DMS53 (cell line): ENCODE measurements around the gene TTC34.
"Not testable (repeated sequence)": the region's sequence is repeated elsewhere in the genome, so short reads cannot be mapped to it uniquely, and the experiment has no call there.

Experiments used
- DNase-seq: peaks from one replicate; lab custom pipeline; 2025; lab: John Stamatoyannopoulos, UW

TTC34 gene

GRCh38 chr1:2628191-2628932, 173.1 kb downstream of the TTC34 start:
- DNase-seq = no peak

DNA sequence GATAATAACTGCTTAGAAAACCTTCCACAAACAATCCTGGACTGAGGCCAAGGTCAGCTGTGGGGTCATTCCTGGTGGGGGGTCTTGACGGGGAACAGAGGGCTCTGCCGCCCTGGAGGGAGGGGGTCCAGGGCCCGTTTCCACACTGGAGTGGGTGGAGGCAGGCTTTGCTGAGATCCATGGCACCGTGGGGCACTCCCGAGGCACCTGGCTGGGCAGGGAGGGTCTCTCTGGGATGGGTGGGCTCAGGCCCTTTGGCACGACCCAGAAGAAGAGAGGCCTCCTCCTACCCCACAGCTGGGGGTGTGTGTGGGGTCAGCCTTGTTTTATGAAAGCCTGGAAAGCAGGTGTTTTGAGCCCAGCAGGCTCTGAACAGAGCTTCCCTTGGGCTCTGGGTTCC, 173.7 kb downstream of the TTC34 start:
- DNase-seq = no peak

GRCh38 chr1:2625748-2626147, 175.7 kb downstream of the TTC34 start:
- not testable (repeated sequence) for DNase-seq

DNA sequence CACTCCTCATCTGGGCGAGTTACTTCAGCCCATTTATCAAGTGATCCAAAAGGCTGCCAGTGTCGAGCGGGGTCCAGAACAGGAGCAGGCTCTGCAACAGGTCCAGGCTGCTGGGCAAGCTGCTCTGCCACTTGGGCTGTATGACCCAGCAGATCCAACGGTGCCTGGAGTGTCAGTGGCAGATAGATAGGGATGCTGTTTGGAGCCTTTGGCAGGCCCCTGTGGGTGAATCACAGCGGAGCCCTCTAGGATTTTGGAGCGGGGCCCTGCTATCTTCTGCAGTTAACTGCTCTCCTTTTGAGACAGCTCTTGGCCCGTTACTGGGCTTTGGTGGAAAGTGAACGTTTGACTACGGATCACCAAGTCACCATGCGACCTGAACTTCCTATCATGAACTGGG, 176.2 kb downstream of the TTC34 start:
- no peak for DNase-seq

DNA sequence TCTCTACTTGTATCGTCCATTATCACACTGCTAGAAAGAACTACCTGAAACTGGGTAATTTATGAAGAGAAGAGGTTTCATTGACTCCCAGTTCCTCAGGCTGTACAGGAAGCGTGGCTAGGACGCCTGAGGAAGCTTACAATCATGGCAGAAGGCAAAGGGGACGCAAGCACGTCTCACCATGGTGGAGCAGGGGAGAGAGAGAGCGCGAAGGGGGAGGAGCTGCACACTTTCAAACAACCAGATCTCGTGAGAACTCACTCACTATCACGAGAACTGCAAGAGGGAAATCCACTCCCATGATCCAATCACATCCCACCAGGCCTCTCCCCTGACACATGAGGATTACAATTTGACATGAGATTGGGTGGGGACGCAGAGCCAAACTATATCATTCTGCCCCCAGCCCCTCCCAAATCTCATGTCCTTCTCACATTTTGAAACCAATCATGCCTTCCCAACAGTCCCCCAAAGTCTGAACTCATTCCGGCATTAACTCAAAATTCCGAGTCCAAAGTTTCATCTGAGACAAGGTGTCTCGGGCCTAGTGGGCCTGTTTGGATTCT, 176.7 kb downstream of the TTC34 start:
- no peak for DNase-seq

GRCh38 chr1:2623571-2624337, 177.7 kb downstream of the TTC34 start:
- DNase-seq = no peak

GRCh38 chr1:2617971-2618470, 183.5 kb downstream of the TTC34 start:
- no peak for DNase-seq

DNA sequence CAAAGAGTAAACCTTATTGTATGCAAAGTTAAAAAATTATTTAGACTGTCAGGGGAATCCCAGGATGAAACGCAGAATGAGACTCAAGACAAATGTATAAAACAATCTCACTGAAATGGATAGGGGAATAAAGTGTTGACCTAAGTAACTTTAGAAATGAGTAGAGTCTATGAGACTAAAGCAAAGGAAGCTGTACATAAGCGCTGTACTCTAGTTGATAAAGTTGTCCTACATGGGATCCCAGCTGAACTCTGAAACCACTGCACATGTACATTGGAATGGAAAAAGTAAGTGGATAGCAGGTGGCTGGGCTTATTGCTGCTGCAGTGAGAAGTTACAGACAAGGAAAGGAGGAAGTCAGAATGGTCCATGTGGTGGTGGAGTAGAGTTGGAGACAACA, 187.3 kb downstream of the TTC34 start:
- no peak for DNase-seq

GRCh38 chr1:2612591-2613365, 188.7 kb downstream of the TTC34 start:
- no peak for DNase-seq

GRCh38 chr1:2611621-2612437, 189.7 kb downstream of the TTC34 start:
- no peak for DNase-seq

GRCh38 chr1:2611031-2611501, 190.4 kb downstream of the TTC34 start:
- peak; percentile 12 for DNase-seq

- no peak for DNase-seq
These were observed 191.2 kb downstream of the TTC34 start for GRCh38 chr1:2610036-2610959.

DNA sequence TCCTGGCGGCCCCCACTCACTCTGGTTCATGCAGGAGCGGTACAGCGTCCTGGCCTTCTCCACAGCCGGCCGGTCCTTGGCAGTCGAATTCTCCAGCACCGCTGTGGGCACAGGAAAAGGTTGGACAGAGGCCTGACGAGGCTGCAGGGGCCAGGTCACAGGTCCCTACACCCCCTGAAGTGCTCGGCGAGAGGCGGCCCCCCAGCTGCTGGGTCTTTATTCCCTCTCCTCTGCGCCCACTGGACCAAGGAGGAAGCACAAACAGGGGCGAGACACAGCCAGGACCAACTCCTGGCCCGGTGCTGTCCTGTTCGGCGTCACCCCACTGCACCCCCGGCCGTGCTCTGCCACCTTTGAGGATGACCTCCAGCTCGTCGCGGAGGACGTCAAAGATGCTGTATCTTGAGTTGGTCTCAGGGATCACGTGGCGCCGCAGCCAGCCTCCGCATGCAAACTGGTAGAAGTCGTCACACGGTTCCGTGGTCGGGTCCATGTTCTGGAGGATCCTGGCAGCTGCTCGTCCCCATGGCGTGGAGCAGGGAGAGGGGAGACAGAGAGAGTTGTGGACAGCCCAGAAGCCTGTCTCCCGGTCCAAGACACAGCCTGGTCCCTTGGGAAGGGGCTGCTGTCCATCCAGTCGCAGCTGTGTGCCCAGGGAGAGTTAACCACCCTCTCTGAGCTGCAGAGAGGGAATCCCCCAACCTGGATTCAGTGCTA, 192.0 kb downstream of the TTC34 start:
- DNase-seq = no peak

- DNase-seq = no peak
These were observed 193.8 kb downstream of the TTC34 start for GRCh38 chr1:2607641-2608091.

- DNase-seq = no peak
These were observed 194.4 kb downstream of the TTC34 start for GRCh38 chr1:2606881-2607621.

GRCh38 chr1:2606396-2606880, 195.1 kb downstream of the TTC34 start:
- no peak for DNase-seq

- no peak for DNase-seq
These were observed 195.7 kb downstream of the TTC34 start for GRCh38 chr1:2605509-2606395.
